Activated T-cell treated with anti-CD3 and anti-CD28 coated beads, Interleukin-2, amount 50 U/mL, for 1 hour (primary cell): ENCODE data around the gene PNP.
"Not testable (repeated sequence)": the region's sequence is repeated elsewhere in the genome, so short reads cannot be mapped to it uniquely, and the experiment has no call there.

Experiments used
- DNase-seq: peaks from one replicate; pipeline ENCODE4 v3.0.0-alpha.2; 2020

The PNP gene

GRCh38 chr14:20469242-20469889, at the start of gene PNP:
PNP (plus strand) TSS chr14:20469406; CDS start chr14:20469525, 119 bp downstream.
- DNase-seq: peak; percentile 84

- DNase-seq: no peak
Measured at GRCh38 chr14:20419419-20419818, 49.8 kb upstream of the PNP start.

- DNase-seq: no peak
Measured at GRCh38 chr14:20421267-20421666, 47.9 kb upstream of the PNP start.

- DNase-seq: no peak
Measured at GRCh38 chr14:20422886-20423285, 46.3 kb upstream of the PNP start.

GRCh38 chr14:20424851-20425250, 44.4 kb upstream of the PNP start:
- no peak for DNase-seq

GRCh38 chr14:20427231-20428009, 41.8 kb upstream of the PNP start:
- no peak for DNase-seq

GRCh38 chr14:20428010-20428365, 41.2 kb upstream of the PNP start:
- no peak for DNase-seq

- DNase-seq: no peak
Measured at GRCh38 chr14:20428802-20429201, 40.4 kb upstream of the PNP start.

- DNase-seq: peak; percentile 26
Measured at GRCh38 chr14:20429801-20430669, 39.2 kb upstream of the PNP start.

- no peak for DNase-seq
Measured at GRCh38 chr14:20434701-20435581, 34.3 kb upstream of the PNP start.

GRCh38 chr14:20435582-20436362, 33.4 kb upstream of the PNP start, which contains the start of gene KLHL33:
KLHL33 (minus strand) TSS chr14:20436166; CDS start chr14:20435811, 355 bp downstream.
- no peak for DNase-seq

GRCh38 chr14:20436363-20436755, 32.8 kb upstream of the PNP start:
- no peak for DNase-seq

GRCh38 chr14:20438664-20439063, 30.5 kb upstream of the PNP start:
- no peak for DNase-seq

GRCh38 chr14:20440465-20440864, 28.7 kb upstream of the PNP start:
- DNase-seq: no peak

- DNase-seq: no peak
Measured at GRCh38 chr14:20440882-20441281, 28.3 kb upstream of the PNP start.

GRCh38 chr14:20441461-20441860, 27.7 kb upstream of the PNP start:
- DNase-seq: no peak

- DNase-seq: not testable (repeated sequence)
Measured at GRCh38 chr14:20443650-20444049, 25.6 kb upstream of the PNP start.

- DNase-seq: no peak
Measured at GRCh38 chr14:20446889-20447288, 22.3 kb upstream of the PNP start.

GRCh38 chr14:20452831-20453230, 16.4 kb upstream of the PNP start:
- not testable (repeated sequence) for DNase-seq

- peak; percentile 94 for DNase-seq
Measured at GRCh38 chr14:20454516-20455354, 14.5 kb upstream of the PNP start, which contains the start of the genes APEX1 and OSGEP. APEX1 (plus strand) TSS chr14:20455226; CDS start chr14:20455646, 420 bp downstream. OSGEP (minus strand) TSS chr14:20454812; CDS start chr14:20454683, 129 bp downstream.
